IPS-NIHi7 (cell line): Measurements from ENCODE around the gene TRIM66.

ENCODE experiments used
- DNase-seq: peaks from one replicate; pipeline ENCODE4 v3.0.0; 2012; ENCODE audit warnings: mixed read lengths; ENCODE audit errors: extremely low spot score

Gene TRIM66

GRCh38 chr11:8612522-8612921, 69.9 kb downstream of the TRIM66 start:
- no peak for DNase-seq

DNA sequence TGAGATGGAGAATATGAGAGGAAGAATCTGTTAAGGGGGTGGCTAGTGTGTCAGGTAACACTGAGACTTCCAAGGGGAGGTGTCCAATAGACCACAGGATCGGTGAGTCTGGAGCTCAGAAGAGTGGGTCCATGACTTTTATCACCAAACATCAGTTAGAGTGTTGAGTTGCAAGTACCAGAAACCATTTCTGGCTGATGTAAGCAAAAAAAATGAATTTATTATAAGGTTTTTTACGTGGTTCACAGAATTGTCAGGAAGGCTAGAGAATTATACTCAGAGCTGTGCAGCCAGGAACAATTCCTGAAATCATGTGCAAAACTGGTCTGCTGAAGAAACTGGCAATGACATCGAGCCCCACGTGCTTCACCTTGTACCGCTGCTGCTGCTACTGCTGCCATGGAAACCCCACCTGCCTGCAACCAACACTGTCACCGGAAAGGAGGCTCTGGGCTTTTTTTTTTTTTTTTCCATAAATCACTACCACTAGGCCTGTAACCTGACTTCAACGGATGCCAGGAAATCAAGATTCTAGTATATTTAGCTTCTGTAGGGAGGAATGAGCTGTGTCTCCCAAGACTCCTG, 71.8 kb downstream of the TRIM66 start:
- DNase-seq = no peak

DNA sequence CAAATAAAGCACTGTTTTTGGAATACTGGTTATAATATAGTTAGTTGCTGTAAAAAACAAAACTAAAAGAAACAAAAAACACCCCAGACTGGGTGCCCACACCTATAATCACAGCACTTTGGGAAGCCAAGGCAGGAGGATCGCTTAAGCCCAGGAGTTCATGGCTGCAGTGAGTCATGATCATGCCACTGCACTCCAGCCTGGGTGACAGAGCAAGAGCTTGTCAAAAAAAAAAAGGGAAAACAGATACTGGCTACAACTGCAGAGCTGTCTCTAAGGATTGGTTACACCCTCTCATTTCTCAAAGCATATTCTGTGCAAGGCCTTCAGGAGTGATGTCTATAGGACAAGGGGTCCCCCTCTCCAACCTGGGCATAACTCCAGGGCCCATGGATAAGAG, 73.8 kb downstream of the TRIM66 start:
- DNase-seq = no peak

GRCh38 chr11:8605971-8606563, 76.4 kb downstream of the TRIM66 start:
- no peak for DNase-seq

- peak; percentile 78 for DNase-seq
These were observed 78.3 kb downstream of the TRIM66 start for GRCh38 chr11:8604078-8604723.

DNA sequence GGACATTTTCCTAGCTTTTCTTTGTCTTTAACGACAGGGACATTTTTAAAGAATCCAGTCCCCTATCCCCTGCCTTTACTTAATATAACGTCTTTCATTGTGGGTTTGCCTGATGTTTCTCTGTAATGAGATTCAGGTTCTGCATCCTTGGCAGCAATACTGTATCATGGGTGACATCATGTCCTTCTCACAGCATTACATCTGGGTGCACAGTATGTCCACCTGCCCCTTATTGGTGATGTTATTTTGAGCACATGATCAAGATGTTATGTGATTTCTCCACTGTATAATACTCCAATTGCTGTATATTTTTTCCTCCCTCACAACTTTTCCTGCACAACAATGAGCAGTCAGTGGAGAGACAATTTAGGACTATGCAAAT, 78.8 kb downstream of the TRIM66 start:
- no peak for DNase-seq

DNA sequence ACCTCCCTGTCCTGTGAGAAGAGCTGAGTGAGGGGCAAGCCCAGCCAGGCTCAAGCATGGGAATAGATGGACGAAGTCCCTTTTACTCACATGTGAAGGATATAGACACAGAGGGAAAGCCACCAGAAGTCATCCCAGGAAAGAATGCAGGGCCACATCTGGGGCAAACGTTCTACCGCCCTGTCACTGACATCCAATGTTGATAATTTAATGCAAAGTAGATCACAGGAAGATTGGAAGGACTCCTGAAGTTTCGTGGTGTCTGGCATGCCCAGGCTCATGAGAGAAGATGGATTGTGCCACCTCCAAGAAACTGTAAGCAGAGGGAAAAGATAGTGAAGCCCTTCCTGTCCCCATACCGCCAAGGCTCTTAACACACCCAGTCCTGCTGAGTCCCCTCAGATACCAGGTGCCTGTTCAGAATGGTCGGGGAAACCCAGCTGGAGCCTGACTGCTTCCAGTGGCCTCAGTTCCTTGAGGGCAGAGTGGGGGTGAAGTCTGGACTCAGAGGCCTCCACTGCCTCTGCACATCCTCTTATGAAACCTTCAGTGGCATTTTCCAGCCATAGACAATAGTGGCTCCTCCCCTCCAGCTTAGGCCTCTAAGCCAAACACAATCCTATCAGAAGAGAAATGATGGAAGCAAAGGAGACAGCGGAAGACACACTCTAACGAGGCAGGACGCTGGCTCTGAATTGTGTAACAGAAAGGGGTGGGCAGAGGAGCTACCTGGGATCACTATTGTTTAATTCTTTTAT, 80.9 kb downstream of the TRIM66 start:
- DNase-seq = peak; percentile 7

- no peak for DNase-seq
These were observed 84.0 kb downstream of the TRIM66 start for GRCh38 chr11:8598506-8598905.

DNA sequence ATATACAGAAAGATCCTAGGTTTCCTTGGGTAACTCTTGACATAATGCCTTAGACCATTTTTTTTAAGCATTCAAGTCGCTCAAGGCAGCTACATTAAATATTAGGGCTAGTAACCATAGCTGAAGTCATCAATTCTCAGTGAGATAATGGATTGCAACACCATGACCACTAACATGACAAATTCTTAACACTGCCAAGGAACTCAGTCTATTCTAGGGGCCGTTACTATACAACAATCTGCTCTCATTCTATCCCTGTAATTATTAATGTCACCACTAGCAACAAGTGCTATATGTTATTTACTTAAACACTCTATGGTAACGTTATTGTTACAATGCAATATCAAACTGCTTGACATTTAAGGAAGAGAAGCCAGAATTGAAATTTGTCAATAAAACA, 85.3 kb downstream of the TRIM66 start:
- DNase-seq = no peak

GRCh38 chr11:8596504-8597046, 85.9 kb downstream of the TRIM66 start:
- DNase-seq = peak; percentile 8

- DNase-seq = peak; percentile 89
These were observed 88.2 kb downstream of the TRIM66 start, which contains the start of gene STK33 for GRCh38 chr11:8593935-8594909. Gene STK33 (minus strand): TSS chr11:8594228. CDS start chr11:8474905, 119,323 bp downstream.

DNA sequence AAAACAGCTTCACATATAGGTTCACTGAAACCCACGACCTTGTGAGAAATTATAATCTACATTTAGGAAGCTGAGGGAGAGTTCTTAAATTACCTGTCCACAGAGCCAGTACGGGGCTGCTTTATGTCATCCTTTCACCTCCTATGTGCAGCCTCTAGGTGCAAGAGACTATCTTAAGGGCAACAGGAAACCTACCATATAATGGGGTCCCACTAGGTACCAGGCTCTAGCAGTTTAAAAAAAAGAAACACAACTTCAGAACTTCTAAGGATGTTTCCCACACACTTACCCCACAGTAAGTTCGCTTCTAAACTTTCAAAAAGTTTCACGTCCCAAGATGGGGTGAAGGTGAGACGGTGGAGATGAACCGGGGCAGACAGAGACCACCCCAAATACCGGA, 89.0 kb downstream of the TRIM66 start:
- DNase-seq = peak; percentile 10

DNA sequence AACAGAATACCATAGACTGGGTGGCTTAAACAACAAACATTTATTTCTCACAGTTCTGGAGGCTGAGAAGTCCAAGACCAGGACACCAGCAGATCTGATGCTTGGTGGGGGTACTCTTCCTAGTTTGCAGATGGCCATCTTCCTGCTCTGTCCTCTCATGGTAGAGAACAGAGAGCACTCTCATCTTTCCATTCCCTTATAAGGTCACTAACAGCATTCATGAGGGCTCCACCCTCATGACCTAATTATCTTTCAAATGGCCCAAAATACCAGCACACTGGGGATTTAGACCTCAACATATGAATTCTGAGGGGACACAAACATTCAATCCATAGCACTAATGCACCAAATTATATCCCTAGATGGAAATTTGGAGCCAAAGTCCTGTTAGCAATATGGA, 94.5 kb downstream of the TRIM66 start:
- no peak for DNase-seq

GRCh38 chr11:8586805-8587204, 95.7 kb downstream of the TRIM66 start:
- DNase-seq = no peak

DNA sequence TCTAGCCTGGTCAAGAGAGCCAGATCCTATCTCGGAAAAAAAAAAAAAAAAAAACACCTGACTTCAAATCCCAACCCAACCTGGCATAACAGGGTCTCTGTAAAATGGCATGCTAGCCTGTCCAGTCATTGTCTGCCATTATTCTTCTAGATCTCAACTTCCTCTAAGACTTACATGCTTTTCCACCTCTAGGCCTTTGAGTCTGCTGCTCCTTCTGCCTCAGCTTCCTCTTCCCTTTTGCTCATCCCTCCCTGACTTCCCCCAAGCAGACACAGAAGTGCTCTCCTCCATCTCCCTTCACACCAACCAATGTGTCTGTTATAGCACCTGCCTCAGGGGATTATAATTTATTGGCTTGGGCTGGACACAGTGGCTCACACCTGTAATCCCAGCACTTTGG, 96.3 kb downstream of the TRIM66 start:
- no peak for DNase-seq

DNA sequence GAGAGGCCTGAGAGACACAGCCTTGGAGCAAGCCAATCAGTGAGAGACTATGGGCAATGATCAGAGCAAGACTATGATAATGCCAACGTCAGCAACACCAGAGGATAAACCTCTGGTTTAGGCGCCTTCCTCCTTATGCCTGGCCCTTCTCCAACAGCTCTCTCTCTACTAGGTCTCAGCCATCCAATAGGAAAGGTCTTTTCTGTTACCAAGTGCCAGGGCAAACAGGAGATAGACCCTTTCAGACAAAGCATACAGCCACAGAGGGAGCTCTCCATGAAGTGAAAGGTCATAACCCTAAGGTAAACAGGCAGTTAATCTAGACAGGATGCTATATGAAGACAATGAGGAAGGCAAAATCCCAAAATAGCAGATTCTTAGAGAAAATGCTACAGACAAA, 98.0 kb downstream of the TRIM66 start:
- peak; percentile 32 for DNase-seq

DNA sequence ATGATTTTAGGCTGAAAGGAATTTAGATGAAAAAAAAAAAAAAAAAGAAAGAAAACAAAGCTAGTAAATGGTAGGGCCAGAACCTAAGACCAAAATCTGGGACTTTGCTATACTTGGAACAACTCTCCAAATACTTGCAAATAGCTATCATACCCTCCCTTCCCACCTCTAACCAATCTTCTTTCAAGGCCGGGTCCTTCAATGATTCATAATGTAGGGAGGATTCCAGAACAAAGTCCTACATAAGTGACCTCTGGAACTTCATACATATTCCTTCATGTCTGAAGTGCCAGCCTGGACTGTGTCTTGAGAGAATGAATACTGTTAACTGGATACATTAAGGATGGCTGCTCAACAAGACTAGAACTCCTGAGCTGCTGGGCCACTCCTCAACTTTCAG, 98.4 kb downstream of the TRIM66 start:
- no peak for DNase-seq

GRCh38 chr11:8581300-8581699, 101.2 kb downstream of the TRIM66 start:
- DNase-seq = no peak

DNA sequence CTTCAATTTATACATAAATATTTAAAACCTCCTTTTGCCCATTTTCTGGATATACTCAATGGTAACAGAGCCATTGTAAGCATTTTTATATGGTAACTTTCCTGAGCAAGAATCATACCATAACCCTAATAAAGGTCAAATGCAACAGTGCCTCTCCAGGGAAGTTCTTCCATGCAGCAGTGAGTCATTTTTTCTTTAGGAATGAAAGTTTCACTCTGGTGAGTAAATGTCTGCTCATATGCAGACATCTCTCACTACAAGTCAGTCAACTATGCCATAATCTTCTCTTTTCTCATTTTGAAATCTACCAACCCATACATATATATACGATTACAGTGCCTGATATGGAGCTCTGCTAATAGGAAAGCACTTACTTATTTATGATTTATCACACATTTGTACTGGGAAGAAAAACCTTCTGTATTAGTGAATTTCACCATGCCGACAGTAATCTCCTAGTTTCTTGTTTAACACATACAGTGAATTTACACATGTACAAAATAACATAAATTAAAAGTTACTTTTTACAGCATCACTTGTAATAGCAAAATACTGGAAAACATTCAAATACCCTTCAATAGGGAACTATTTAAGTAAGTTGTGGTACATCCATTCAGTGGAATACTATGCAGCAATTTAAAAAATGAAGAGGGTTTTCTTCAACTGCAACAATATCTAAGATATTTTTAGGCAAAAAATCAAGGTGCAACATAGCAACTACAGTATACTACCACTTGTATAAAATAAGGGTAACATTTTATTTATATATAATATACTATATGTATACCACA, 104.5 kb downstream of the TRIM66 start:
- DNase-seq = no peak

DNA sequence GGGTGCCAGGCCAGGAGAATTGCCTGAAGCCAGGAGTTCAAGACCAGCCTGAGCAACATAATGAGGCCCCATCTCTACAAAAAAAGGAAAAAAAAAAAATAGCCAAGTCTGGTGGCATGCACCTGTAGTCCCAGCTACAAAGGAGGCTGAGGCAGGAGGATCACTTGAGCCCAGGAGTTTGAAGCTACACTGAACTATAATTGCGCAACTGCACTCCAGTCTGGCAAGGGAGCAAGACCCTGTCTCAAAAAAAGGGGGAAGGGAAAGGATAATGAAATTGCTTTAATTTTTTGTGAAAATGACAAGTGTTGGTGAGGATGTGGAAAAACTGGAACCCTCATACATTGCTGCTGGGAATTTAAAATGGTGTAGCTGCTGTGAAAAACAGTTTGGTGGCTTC, 107.7 kb downstream of the TRIM66 start:
- DNase-seq = no peak
